Left ventricle myocardium inferior (tissue), 1 donor: ENCODE results near the gene RAPGEF2. TPM values are rescaled to one million over a fixed set of nuclear protein-coding genes. Genes with fewer than 3 reads are reported as not detected.
"Not testable (repeated sequence)": the region's sequence is repeated elsewhere in the genome, so short reads cannot be mapped to it uniquely, and the experiment has no call there.

Experiments used
- DNase-seq: peaks from one replicate; pipeline ENCODE4 v3.0.0-alpha.2; 2020
- H3K27ac ChIP-seq: fragments of 200-600 bp; replicated peaks from 2 replicates; pipeline ENCODE4 v1.8.0; 2021
- H3K27me3 ChIP-seq: fragments of 200-600 bp; 2 replicates; pipeline ENCODE4 v1.8.0; 2021; ENCODE audit warnings: low read depth
- H3K36me3 ChIP-seq: fragments of 200-600 bp; 2 replicates; pipeline ENCODE4 v1.8.0; 2021
- H3K4me1 ChIP-seq: fragments of 200-600 bp; 2 replicates; pipeline ENCODE4 v1.8.0; 2021
- H3K4me3 ChIP-seq: fragments of 200-600 bp; 2 replicates; pipeline ENCODE4 v1.8.0; 2021; ENCODE audit warnings: mild to moderate bottlenecking, moderate library complexity
- H3K9me3 ChIP-seq: fragments of 200-600 bp; replicated peaks from 2 replicates; pipeline ENCODE4 v1.8.0; 2021
- CTCF ChIP-seq: fragments of 200-600 bp; IDR thresholded peaks from 2 replicates; pipeline ENCODE4 v1.8.0; 2021; ENCODE audit warnings: antibody characterized with exemption, mild to moderate bottlenecking, borderline replicate concordance
- intact Hi-C: fragments of 100-400 bp; cut with micrococcal nuclease; formaldehyde crosslinking; loops from one replicate; pipeline ENCODE4 v1.11.0; 2022
- total RNA-seq: library from RNA; stranded (reverse); fragmentation: NEBNext Ultra II Directional; extraction: Animal tissue kit (Norgen Biotek cat#: 25700); gene quantifications from one replicate; pipeline ENCODE4 v1.2.1, GENCODE V29; 2021
- donor health status: DM: no; HTN: yes; CAD: no; lungs with severe emphysema.

The RAPGEF2 gene
- total RNA-seq, 1 donor from 2014 or later, result 51.5 TPM

GRCh38 chr4:159240046-159240445 lies 137.2 kb downstream of the RAPGEF2 start:
- H3K9me3 ChIP-seq, result no peaks in the 10 kb centered on the region
- H3K27ac ChIP-seq, result peak overlapping the region; percentile 64
- no peaks in the 10 kb centered on the region for H3K27me3 ChIP-seq
- H3K4me3 ChIP-seq, result no peak overlapping the region
- peaks cover 73% of the 10 kb centered on the region for H3K4me1 ChIP-seq
- no peak for DNase-seq
- no peak for TF ChIP-seq CTCF
- intact Hi-C loops, result no loop called here
- H3K36me3 ChIP-seq, result peaks cover 13% of the 10 kb centered on the region

- intact Hi-C loops, result no loop called here
- no peak for TF ChIP-seq CTCF
- H3K4me1 ChIP-seq, result peaks cover 67% of the 10 kb centered on the region
Observed at GRCh38 chr4:159240687-159241086, 137.8 kb downstream of the RAPGEF2 start.

GRCh38 chr4:159242427-159242826 lies 139.5 kb downstream of the RAPGEF2 start:
- peak overlapping the region; percentile 64 for H3K27ac ChIP-seq
- peaks cover 63% of the 10 kb centered on the region for H3K4me1 ChIP-seq
- TF ChIP-seq CTCF, result no peak
- intact Hi-C loops, result no loop called here
- no peaks in the 10 kb centered on the region for H3K27me3 ChIP-seq
- no peak overlapping the region for H3K4me3 ChIP-seq
- H3K36me3 ChIP-seq, result peaks cover 13% of the 10 kb centered on the region
- H3K9me3 ChIP-seq, result no peaks in the 10 kb centered on the region
- DNase-seq, result no peak

More at GRCh38 chr4:159240687-159241086, 137.8 kb downstream of the RAPGEF2 start:
- H3K4me3 ChIP-seq, result no peak overlapping the region
- H3K9me3 ChIP-seq, result no peaks in the 10 kb centered on the region
- H3K36me3 ChIP-seq, result peaks cover 13% of the 10 kb centered on the region
- no peaks in the 10 kb centered on the region for H3K27me3 ChIP-seq
- peak overlapping the region; percentile 64 for H3K27ac ChIP-seq
- no peak for DNase-seq

GRCh38 chr4:159248384-159249178 lies 145.7 kb downstream of the RAPGEF2 start:
- peak overlapping the region; percentile 85 for H3K27ac ChIP-seq
- H3K4me3 ChIP-seq, result peak overlapping the region; percentile 59
- H3K4me1 ChIP-seq, result peaks cover 64% of the 10 kb centered on the region
- H3K36me3 ChIP-seq, result peaks cover 27% of the 10 kb centered on the region
- no peak for TF ChIP-seq CTCF
- no peak for DNase-seq
- no peaks in the 10 kb centered on the region for H3K27me3 ChIP-seq
- H3K9me3 ChIP-seq, result peaks cover 11% of the 10 kb centered on the region
- intact Hi-C loops, result no loop called here

GRCh38 chr4:159250751-159251325 lies 148.0 kb downstream of the RAPGEF2 start:
- Histone ChIP-seq H3K36me3 (peaks cover 18% of the 10 kb centered on the region), H3K4me3 (no peak overlapping the region), H3K27ac (peak overlapping the region; percentile 76), H3K9me3 (peaks cover 11% of the 10 kb centered on the region), H3K27me3 (no peaks in the 10 kb centered on the region), H3K4me1 (peaks cover 70% of the 10 kb centered on the region)
- intact Hi-C loops, result no loop called here
- no peak for TF ChIP-seq CTCF
- no peak for DNase-seq

GRCh38 chr4:159251580-159251979 lies 148.7 kb downstream of the RAPGEF2 start:
- H3K4me3 ChIP-seq, H3K27me3 ChIP-seq, DNase-seq, intact Hi-C loops: not testable (repeated sequence)
- Histone ChIP-seq H3K9me3 (peaks cover 11% of the 10 kb centered on the region), H3K36me3 (peaks cover 24% of the 10 kb centered on the region), H3K27ac (peak overlapping the region; percentile 76), H3K4me1 (peaks cover 68% of the 10 kb centered on the region)
